ENCODE data around the gene SPATA45.

Gene SPATA45

DNA sequence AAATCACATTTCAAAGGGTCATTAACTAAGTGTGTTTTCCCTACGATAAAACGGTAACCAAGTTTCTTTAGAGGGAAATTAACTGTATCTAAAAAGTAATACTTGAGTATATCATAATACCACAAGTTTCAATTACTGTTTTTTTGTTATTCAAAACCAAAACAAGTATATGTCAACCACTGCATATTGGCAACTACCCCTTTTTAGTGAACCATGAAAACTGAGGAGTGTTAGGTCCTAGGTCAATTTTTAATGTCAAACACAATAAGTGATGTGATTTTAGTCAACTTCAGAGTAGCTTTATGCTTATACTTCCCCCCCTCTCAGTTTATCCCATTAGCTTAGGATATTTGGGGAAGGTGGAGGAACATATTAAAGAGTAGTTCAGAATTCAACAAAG lies 66.2 kb downstream of the SPATA45 start:
- no peaks in the 10 kb centered on the region for H3K9me3 Mint-ChIP-seq
- H3K27ac Mint-ChIP-seq: no peak overlapping the region
- no peak overlapping the region for H3K4me3 Mint-ChIP-seq
- H3K36me3 Mint-ChIP-seq: peaks cover 24% of the 10 kb centered on the region
- H3K4me1 Mint-ChIP-seq: no peaks in the 10 kb centered on the region
- no peak for DNase-seq
- H3K27me3 Mint-ChIP-seq: no peaks in the 10 kb centered on the region
- CTCF ChIA-PET: interaction anchor here (0.9 to 7.8 kb wide), 13 partner anchors 10 to 325 kb away, joined by 3 to 92 read pairs (median 7); partner anchors contain the start of genes BATF3, NSL1 and TATDN3

DNA sequence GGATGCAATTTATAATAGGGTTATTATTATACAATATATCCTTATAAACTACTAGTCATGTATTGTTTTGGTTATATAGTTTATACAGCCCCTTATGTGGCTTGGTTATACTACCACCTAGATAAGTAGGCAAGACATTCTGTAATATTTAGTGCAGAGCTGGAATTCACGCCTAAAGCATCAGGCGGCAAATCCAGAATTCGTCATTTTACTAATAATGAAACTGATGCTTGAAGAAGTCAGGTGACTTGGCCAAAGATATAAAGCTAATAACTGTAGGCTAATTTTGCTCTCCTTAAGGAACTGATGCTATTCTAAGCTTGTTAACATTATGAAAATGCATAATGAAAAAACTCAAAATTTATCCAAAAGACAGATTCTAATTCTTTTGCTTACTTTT lies 66.7 kb downstream of the SPATA45 start:
- Mint-ChIP-seq H3K9me3 (no peaks in the 10 kb centered on the region), H3K36me3 (peaks cover 24% of the 10 kb centered on the region), H3K27me3 (no peaks in the 10 kb centered on the region), H3K27ac (no peak overlapping the region), H3K4me3 (no peak overlapping the region), H3K4me1 (no peaks in the 10 kb centered on the region)
- CTCF ChIA-PET: interaction anchor here (0.9 to 7.8 kb wide), 5 partner anchors 19 to 304 kb away, joined by 3 to 92 read pairs (median 7); partner anchors contain the start of gene BATF3
- DNase-seq: no peak

Data from activated naive CD4-positive, alpha-beta T cell treated with anti-CD3 and anti-CD28 coated beads, Interleukin-2, amount 10 ng/mL, durations not matched to agents 7 days and 5 days (primary cell).